GM12875 (cell line): Measurements from ENCODE around the gene PTPRH.

Source experiments
- H3K4me3 ChIP-seq: one replicate; pipeline ENCODE4 v1.5.1; 2011; ENCODE audit warnings: low read depth, low read length, control low read depth
- TF ChIP-seq, protein P1 (sequence below): IDR thresholded peaks from 2 replicates; pipeline ENCODE4 v1.5.1; 2011; ENCODE audit warnings: low read depth, mild to moderate bottlenecking, control low read depth, inconsistent platforms, low read length, moderate library complexity, borderline replicate concordance; ENCODE audit not compliant: insufficient read depth

Gene PTPRH

DNA sequence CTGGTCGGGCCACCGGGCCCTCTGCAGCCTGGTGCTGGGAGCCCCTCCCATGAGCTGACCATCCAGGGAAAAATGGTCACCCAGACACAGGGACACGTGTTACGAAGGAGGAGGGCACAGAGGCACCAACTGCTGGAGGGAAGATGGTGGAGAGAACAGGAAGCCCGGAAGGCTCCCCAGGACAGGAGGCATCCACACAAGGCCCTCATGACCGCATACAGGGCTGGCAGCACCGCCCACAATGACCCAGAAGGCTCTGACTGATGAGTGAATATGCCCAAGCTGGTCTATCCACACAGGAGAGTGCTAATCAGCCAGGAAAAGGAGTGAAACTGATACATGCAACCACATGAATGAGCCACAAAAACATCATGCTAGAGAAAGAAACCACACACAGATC is 33.2 kb upstream of the PTPRH start:
- no peak overlapping the region for H3K4me3 ChIP-seq
- TF ChIP-seq, protein P1, sequence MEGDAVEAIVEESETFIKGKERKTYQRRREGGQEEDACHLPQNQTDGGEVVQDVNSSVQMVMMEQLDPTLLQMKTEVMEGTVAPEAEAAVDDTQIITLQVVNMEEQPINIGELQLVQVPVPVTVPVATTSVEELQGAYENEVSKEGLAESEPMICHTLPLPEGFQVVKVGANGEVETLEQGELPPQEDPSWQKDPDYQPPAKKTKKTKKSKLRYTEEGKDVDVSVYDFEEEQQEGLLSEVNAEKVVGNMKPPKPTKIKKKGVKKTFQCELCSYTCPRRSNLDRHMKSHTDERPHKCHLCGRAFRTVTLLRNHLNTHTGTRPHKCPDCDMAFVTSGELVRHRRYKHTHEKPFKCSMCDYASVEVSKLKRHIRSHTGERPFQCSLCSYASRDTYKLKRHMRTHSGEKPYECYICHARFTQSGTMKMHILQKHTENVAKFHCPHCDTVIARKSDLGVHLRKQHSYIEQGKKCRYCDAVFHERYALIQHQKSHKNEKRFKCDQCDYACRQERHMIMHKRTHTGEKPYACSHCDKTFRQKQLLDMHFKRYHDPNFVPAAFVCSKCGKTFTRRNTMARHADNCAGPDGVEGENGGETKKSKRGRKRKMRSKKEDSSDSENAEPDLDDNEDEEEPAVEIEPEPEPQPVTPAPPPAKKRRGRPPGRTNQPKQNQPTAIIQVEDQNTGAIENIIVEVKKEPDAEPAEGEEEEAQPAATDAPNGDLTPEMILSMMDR, result no peak

DNA sequence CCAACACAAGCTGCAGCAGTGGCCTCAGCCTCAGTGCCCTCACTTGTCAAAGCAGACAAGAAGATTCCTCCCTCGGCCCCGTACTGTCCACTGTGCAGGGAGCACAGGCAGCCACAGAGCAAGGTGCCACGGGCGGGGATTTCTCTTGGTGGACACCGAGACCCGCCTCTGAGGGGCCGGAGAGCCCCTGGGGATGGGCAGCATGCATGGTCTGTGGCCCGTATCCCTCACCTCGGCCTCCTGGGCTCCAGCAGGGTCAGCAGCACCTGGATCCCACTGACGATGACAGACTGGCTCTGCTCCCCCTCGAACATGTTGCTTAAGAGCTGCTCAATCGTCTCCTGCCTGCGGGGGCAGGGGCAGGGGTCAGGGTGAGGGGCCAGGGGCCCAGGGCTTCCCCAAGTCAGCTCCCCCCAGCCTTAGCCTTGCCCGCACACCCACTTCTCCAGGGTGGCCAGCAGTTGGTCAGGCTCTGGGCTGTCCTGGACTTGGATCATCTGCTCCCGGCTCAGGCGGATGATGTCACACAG is 32.7 kb upstream of the PTPRH start:
- TF ChIP-seq, protein P1, result no peak
- H3K4me3 ChIP-seq, result no peak overlapping the region

DNA sequence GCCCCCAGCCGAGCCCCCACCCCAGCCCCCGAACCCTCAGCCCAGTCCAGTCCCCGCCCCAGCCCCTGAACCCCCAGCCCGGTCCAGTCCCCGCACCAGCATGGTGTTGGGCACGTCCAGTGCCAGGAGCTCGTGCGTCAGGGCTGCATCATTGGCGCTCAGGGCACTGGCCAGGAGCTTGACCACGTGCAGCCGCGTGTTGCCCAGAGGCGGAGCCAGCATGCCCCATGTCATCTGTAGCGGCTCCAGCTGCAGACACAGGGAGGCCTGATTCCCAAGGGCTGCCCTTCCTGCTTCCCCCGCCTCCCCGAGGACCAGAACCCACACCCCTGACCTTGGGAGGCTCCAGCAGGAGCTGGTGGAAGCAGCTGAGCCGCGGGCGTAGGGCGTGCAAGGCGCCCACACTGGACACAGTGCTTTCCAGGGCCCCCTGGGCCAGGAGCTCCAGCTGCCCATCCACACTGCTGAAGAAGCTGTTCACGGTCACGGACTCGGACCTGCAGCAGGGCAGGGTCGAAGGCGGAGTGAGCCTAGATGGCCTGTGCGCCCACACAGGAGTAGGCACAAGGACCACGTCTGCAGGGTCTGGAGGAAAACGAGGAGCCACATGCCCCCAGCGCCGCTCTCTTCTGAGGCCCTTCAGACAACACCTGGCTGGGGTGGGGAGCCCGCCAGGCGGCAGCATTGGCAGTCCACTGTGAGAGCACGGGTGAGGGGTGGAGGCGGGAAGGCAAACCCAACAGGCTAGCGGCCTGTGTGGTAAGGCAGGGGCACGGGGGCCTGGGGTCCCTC is 32.0 kb upstream of the PTPRH start:
- TF ChIP-seq, protein P1, result no peak
- no peak overlapping the region for H3K4me3 ChIP-seq

DNA sequence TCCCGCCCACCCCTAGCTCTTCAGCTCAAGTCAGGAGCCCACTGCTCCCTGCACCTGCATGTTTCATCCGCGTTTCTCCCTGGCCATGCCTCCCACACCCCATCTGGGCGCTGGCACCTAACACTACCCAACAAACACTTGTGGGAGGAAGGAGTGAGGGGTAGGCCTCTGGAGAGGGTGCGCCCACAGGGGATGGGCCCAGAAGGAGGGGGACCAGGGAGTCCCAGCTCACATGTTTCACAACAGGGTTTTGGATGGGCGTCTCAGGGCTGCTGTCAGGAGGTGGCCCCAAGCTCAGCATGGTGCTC is 31.4 kb upstream of the PTPRH start:
- TF ChIP-seq, protein P1, result no peak
- no peak overlapping the region for H3K4me3 ChIP-seq

DNA sequence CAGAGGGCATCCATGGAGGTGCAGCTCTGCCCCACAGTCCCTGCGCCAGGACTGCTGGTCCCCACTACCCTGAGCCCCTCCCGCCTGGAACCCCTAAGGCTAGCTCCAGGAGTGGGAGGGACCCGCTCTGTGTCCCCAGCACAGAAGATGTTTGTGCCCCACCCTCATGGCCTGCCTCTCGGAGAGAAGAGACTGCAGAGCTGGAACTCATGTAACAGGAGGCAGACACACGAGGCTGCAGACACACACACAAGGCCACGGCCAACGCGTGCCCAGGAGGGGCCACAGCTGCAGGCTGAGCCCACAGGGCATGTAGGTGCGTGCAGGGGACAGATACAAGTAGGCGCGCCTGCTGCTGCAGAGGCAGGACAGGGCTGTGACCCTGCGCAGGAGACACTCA is 29.7 kb upstream of the PTPRH start:
- no peak overlapping the region for H3K4me3 ChIP-seq
- TF ChIP-seq, protein P1, result no peak

DNA sequence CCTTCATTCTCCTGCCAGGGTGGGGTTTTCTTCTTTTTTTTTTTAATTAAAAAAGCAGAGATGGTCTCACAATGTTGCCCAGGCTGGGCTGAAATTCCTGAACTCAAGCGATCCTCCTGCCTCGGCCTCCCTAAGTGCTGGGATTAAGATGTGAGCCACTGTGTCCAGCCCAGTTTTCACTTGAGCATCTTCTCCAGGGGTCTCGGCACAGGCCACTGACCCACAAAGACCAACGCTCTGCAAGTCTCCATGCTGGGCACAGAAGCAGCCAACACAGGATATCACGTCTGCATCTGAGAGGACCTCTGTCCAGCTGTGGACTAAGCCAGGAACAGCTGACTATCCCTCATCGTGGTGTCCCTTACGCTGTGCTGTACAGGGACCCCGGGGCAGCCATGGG is 28.7 kb upstream of the PTPRH start:
- H3K4me3 ChIP-seq, result no peak overlapping the region
- TF ChIP-seq, protein P1, result no peak

DNA sequence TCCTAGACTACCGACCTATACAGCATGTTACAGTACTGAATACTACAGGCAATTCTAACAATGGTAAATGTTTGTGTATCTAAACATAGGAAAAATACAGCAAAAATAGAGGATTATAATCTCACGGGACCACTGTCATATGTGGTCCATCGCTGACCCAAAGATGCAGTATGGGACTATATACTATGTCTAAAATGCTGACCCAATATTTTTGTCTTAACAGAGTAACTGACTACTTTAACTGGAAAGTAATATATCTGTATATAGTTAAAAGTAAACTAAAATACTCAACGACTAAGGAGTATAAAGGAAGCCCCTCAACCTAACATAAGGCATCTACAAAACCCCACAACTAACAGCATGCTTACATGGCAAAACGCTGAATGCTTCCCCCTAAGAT is 23.7 kb upstream of the PTPRH start:
- no peak overlapping the region for H3K4me3 ChIP-seq
- TF ChIP-seq, protein P1, result no peak
